Parathyroid adenoma (tissue), 2 donors: ENCODE data around the gene TMEM250.

ENCODE experiments used
- H2AFZ ChIP-seq: fragments of 300-600 bp; sonication (generic); one replicate; pipeline ENCODE4 v1.7.0; 2017; ENCODE audit warnings: antibody characterized with exemption, mild to moderate bottlenecking
- H3K27ac ChIP-seq: fragments of 300-600 bp; sonication (generic); one replicate; pipeline ENCODE4 v1.7.0; 2017
- H3K27me3 ChIP-seq: fragments of 300-600 bp; sonication (generic); one replicate; pipeline ENCODE4 v1.7.0; 2017; ENCODE audit warnings: low read length; ENCODE audit not compliant: control insufficient read depth, insufficient read depth
- H3K36me3 ChIP-seq: fragments of 300-600 bp; sonication (generic); one replicate; pipeline ENCODE4 v1.7.0; 2017; ENCODE audit warnings: low read length; ENCODE audit not compliant: control insufficient read depth, insufficient read depth
- H3K4me1 ChIP-seq: fragments of 300-600 bp; sonication (generic); one replicate; pipeline ENCODE4 v1.7.0; 2017; ENCODE audit warnings: control low read depth
- H3K4me2 ChIP-seq: fragments of 300-600 bp; sonication (generic); one replicate; pipeline ENCODE4 v1.7.0; 2017; ENCODE audit warnings: low read length
- H3K4me3 ChIP-seq: fragments of 300-600 bp; sonication (generic); one replicate; pipeline ENCODE4 v1.7.0; 2017; ENCODE audit warnings: low read depth, low read length
- H3K79me2 ChIP-seq: fragments of 300-600 bp; sonication (generic); one replicate; pipeline ENCODE4 v1.7.0; 2017; ENCODE audit warnings: control low read depth
- H3K9ac ChIP-seq: fragments of 300-600 bp; sonication (generic); one replicate; pipeline ENCODE4 v1.7.0; 2017; ENCODE audit warnings: mild to moderate bottlenecking
- H3K9me3 ChIP-seq: fragments of 300-600 bp; sonication (generic); one replicate; pipeline ENCODE4 v1.7.0; 2017; ENCODE audit warnings: low read length; ENCODE audit not compliant: control insufficient read depth
- CTCF ChIP-seq: fragments of 300-600 bp; sonication (generic); IDR thresholded peaks from one replicate; pipeline ENCODE4 v1.7.0; 2017; ENCODE audit warnings: antibody characterized with exemption, mild to moderate bottlenecking
- donor health status: primary hyperparathyroidism.

The TMEM250 gene

GRCh38 chr9:136128436-136128835, 9.8 kb upstream of the TMEM250 start:
- Histone ChIP-seq H3K36me3 (no peaks in the 10 kb centered on the region), H3K79me2 (no peaks in the 10 kb centered on the region), H3K27me3 (no peaks in the 10 kb centered on the region), H2AFZ (no peak overlapping the region), H3K4me3 (no peak overlapping the region), H3K4me1 (no peaks in the 10 kb centered on the region), H3K27ac (no peak overlapping the region), H3K9ac (no peak overlapping the region), H3K4me2 (no peak overlapping the region), H3K9me3 (no peaks in the 10 kb centered on the region)
- no peak for TF ChIP-seq CTCF

GRCh38 chr9:136127313-136127712, 8.6 kb upstream of the TMEM250 start:
- H3K9ac ChIP-seq: no peak overlapping the region

GRCh38 chr9:136124976-136125692, 6.5 kb upstream of the TMEM250 start:
- Histone ChIP-seq H3K27ac (no peak overlapping the region), H3K4me3 (no peak overlapping the region), H3K79me2 (no peaks in the 10 kb centered on the region), H3K4me1 (peaks cover 2% of the 10 kb centered on the region), H3K9me3 (no peaks in the 10 kb centered on the region), H3K4me2 (no peak overlapping the region), H3K36me3 (no peaks in the 10 kb centered on the region), H3K9ac (no peak overlapping the region), H3K27me3 (no peaks in the 10 kb centered on the region), H2AFZ (no peak overlapping the region)
- TF ChIP-seq CTCF: no peak

More at GRCh38 chr9:136127313-136127712, 8.6 kb upstream of the TMEM250 start:
- H2AFZ ChIP-seq: no peak overlapping the region
- peaks cover 2% of the 10 kb centered on the region for H3K4me1 ChIP-seq
- H3K9me3 ChIP-seq: no peaks in the 10 kb centered on the region
- H3K27me3 ChIP-seq: no peaks in the 10 kb centered on the region
- no peak overlapping the region for H3K4me2 ChIP-seq
- H3K79me2 ChIP-seq: no peaks in the 10 kb centered on the region
- H3K4me3 ChIP-seq: no peak overlapping the region
- no peaks in the 10 kb centered on the region for H3K36me3 ChIP-seq
- no peak overlapping the region for H3K27ac ChIP-seq
- TF ChIP-seq CTCF: no peak

- no peak overlapping the region for H3K4me3 ChIP-seq
Observed at GRCh38 chr9:136122425-136123383, 4.0 kb upstream of the TMEM250 start.

More at GRCh38 chr9:136122425-136123383, 4.0 kb upstream of the TMEM250 start:
- no peak overlapping the region for H3K4me2 ChIP-seq
- peak overlapping the region; percentile 53 for H2AFZ ChIP-seq
- peak; percentile 90 for TF ChIP-seq CTCF
- H3K36me3 ChIP-seq: no peaks in the 10 kb centered on the region
- no peak overlapping the region for H3K27ac ChIP-seq
- H3K9me3 ChIP-seq: no peaks in the 10 kb centered on the region
- peaks cover 2% of the 10 kb centered on the region for H3K4me1 ChIP-seq
- no peaks in the 10 kb centered on the region for H3K79me2 ChIP-seq
- H3K27me3 ChIP-seq: no peaks in the 10 kb centered on the region
- no peak overlapping the region for H3K9ac ChIP-seq
